GM21717 (cell line): ENCODE data around the gene PTPN14.

Experiments used
- ATAC-seq: cut with Tn5 transposase; IDR thresholded peaks from one replicate; pipeline ENCODE4 v1.9.1; 2021; ENCODE audit warnings: mild to moderate bottlenecking, moderate library complexity; ENCODE audit not compliant: unreplicated experiment

The PTPN14 gene

DNA sequence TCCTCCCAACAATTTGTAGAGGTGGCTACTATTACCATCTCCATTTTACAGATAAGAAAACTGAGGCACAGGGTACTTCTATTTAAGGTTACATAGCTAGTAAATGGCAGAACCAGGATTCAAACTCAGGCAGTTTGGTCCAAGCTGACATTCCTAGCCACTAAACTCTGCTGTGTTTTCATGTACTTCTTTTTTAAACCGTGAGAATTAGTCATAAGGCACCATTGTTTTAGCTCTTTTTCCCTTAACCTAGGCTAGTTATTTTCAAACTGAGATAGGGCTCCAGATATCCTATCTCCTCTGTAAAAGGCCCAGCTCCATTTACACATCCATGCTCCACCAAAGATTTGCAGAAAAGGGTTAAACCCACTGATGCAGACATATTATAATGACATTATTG lies 92.9 kb downstream of the PTPN14 start:
- ATAC-seq: no peak

DNA sequence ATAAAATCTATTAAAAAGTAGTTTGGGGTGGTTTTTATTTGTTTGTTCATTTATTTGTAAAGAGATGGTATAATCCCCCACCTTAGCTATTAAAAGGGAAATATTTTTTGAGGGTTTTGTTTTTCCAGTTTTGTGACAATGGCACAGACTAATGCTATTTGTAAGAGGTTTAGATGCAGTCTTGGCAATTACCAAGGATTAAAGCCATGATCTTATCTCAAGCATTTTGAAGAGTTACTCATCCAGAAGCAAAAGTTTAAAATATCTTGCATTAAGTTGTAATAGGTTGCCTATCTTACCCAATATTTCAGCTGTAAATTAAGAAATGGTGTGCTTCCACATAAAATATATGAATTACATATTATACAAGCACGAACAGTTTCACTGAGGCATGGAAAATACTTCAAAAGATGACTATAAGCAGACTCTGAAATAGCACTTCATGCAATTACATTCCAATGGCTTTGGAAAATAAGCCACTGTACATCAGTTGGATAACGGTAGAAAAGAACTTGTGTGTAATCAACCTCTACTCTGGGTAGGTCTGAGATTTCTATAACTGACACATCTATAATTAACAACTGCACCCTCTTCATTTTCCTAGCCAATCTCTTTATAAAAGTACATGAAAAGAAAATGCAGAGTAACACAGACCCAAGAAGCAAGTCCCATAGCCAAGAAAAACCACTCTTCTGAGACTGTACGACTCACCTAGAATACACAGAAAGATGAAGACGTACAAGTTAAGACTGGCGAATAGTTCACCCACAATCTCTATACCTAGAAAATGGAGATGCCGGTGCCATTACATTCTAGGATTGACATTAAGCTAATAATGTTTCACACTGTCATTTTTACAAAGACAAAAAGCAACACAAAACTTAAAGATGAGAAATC lies 95.2 kb downstream of the PTPN14 start:
- no peak for ATAC-seq

DNA sequence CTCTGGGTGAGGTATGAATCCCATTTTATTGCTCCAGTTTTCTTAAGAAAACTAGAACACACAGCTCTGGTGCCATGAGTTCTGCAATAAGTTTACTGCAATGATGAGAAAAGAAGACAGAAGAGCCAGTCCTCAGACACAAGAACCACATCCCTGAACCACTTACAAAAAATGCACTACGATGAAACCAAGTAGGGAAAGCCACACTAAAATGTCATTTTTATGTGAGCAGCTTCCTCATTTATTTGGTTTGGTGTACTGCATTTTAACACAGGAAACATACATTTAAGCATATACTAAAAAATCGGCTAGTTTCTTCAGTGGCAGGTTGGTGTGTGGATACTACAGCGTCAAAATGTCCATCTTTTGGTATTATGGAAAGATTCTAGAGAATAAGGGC lies 95.9 kb downstream of the PTPN14 start:
- ATAC-seq: no peak

DNA sequence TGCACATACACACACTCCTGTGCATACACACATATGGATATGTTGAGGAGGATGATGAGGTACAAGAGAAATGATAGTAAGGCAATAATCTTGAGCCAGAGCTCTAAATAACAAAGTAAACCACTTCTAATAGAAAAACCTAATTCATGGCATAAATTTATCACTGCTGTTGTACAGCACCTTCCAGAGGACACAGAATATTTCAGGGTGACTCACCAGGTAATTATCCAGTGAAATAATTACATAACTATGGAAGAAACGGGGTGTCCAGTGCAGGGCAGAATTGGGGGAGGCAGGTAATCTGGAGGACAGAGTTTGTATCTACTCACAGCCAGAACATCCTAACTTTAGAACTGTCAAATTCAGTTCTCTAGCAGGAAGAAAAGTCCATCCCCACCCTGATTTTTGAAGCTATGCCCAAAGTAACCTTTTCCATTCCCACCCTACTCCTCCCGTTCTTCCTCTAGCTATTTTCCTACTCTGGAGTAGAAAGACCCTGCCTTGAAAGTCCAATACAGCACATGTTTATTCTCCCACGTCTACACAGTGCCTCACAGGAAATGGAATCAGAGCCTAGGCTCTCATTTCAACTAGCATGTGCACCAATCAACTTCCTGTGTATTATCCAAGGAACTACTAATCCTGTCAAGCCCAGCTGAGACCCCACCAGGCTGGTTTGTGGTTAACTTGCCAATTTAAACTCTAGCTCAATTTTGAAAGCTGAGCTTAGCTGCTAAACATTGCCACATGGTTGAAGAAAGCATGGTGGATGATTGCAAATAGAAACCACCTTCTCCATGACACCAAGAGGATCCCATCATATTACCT lies 96.6 kb downstream of the PTPN14 start:
- no peak for ATAC-seq

DNA sequence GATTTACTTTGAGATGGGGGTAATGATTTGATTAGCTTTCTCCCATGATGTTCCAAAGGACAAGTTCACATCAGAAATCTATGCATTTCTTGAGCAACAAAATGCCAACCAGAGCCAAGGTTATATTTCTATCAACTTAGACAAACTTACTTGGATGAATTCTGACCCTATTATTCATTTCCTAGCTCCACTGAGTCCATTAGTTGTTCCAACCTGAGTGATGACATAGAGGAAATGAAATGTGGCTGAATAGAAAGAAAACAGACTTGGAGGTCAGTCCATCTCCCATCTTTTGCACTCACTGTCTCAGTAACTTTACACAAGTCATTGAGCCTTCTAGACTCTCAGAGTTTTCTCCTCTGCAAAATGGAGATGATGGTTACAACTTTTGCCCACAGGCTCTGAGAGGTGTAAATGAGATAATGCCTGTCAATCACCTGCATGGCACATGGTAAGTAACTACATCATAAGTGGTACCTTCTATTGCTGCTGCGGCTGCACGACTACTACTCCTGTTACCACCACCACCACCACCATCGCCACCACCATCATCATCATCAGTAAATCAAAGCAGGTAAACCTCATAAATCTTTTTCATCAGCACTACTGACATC lies 98.2 kb downstream of the PTPN14 start:
- no peak for ATAC-seq

DNA sequence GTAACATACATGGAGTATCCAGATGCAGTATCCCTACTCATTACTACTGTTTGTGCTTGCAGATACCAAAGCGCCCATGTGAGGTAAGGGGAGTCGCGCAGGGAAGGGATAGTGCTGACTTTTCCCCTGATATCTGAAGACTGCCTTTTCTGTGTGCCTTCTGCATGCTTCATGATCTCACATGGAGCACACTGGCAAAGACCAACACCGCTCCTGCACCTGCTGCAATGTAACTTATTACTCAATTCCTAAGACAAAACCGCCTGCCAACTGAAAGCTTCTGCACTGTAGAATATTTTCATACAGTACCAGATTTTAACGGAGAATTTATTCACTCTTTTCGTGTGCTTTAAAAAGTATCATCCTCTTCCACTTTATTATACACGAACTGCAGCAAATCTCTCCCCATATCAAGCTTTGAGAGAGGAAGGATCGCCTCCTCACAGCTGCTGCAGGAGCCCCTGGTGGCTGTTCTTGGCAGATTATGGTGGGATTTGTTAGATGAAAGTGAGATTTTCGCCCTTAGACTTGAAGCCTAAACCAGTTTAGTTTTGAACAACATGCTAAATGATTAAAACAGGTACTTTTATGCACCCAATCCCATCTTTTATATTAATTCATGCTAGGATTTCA lies 99.1 kb downstream of the PTPN14 start:
- no peak for ATAC-seq

DNA sequence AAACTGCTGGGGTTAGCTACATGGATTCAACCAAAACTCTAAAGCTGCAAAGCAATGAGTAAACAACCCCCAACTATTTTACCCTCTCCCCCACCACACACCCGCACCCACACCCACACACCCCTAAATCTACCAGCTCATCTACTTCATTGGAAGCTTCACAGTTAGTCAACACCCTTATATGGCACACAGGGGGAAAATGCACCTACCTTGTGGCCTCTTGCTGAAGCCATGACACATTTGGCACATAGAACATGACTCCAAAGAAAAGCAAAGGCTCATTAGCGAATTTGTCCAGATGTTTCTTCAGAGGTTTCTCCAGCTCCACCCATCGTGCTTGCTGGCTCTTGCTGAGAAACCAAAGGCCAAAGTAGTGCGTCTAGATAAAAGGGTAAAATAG lies 99.8 kb downstream of the PTPN14 start:
- ATAC-seq: no peak

DNA sequence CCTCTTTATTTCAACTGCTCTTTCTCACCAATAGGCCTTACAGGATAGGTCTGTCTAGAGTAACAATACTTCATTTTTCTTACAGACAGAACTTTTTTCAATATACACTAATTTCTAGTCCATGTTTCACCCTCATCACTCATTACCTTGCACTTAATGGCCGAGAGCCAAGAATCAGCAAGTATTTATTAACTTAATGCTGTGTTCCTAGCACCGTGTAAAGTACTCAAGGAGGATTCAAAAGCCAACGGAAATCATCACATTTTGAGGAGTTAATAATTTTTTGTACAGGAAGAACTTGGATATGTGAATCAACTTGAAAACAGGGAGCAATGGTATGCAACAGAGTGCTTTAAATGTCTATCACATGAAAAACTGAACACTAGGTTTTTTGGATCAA lies 102.0 kb downstream of the PTPN14 start:
- ATAC-seq: no peak

DNA sequence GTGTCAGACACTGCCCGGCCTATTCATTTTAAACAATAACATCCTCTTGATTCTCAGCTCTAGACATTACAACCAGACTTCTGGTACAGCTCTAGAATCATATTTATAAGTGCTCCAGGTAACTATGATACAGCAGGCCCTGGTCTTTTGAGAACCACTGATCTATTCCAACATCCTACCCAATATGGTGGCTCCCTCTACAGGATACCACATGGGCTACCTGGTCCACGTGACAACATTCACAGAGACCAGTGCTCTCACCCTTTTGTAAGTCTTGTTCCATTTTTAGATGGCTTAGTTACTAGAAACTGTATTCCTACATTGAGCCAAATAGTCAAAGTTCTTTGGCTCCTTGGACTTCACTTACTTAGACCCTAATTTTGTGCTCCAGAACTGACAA lies 102.9 kb downstream of the PTPN14 start:
- ATAC-seq: no peak

DNA sequence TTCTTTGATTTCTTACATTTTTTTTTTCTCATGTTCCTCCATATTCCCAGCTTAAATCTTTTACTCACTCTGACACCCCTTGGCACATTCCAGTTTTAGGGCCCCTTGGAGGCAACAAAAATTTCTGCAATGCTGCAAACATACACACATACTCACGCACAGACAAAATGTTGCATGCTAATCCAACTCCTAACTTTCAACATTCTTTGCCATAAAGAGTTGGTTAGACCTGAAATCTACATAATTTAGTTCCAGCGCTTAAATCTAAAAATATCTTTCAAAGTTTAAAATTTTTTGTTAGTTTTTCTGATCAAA lies 103.9 kb downstream of the PTPN14 start:
- no peak for ATAC-seq

DNA sequence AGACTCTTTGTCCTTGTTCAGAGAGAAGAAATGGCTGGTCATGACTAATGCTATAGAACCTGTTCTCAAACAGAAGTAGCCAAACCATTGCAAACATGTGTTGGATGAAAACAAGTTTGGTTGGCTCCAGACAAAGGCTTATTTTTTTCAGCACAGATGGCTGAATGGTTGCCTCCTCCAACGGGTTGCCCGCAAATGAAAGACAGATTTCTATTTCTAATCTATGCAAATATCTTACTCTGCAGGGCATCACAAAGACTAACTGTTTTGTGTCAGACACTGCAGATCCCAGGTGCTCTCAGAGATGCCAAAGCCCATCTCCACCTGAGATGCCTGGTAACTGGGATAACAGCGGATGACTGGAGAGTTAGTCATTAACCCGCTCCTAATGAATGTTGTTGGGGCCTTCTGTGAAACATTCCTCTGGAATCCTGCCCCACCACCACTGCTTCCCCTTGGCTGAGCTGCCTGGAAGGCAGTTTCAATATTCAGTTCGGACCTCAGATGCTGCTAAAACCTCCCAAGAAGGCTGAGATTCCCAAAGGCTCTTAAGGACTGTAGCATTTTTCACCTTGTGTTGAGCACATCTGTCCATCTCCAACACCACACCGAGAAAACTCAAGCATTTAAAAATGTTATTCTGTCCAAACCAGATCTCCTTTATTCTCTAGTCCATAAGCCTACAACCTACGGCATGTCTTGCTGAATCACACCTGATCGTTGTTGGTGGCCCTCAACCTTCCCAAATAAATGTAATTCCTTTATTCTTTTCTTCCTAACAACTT lies 104.4 kb downstream of the PTPN14 start:
- ATAC-seq: peak; percentile 78

DNA sequence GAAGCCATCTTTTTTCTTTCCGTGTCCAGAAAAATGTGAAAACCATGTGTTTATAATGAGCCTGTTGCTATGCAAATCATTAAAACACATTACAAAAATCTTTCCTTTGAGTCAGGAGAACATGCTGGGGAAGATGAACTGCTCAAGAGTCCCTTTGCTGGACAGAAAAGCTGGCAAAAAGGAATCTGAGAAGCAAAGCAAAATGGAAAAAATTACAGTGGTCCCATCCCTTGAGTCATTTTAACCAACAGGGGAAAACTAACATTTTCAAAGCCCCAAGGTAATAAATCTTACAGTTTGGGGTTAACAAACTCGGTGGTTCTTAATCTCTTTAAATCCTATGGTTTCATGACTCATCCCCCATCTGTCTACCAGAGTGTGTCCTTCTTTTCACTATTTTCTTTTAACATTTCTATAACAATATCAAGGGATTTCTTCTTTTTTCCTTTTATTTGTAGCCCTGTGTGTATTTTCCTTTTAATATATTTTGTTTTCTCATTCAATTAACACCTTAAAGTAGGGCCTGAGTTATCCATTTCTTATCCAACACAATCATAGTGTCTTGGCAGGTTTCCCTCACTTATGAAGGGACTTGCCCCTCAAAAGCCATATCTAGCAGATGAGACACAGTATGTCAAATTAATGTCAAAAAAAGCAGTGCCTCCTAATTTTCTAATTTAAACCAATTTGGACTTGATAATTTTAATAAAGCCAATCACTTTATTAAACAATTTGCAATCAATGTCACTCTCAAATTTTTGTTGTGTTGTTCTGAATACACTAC lies 105.4 kb downstream of the PTPN14 start:
- no peak for ATAC-seq

DNA sequence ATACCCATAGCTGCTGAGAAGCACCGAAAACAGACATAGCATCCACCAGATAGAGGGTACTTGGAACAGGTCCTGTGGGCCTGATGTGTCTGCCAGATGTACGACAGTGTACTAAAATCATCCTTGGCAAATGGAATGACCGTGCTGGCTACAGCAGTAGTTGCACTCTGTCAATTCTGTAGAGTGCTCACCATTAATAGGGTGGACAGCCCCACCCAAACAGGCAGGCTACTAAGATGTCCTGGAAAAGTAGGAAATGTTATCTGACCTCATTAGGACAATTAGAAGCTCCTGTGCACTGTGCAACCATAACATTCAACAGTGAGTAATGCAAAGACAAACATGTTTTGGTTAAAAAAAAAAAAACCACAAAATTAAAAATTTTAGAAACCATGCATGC lies 106.2 kb downstream of the PTPN14 start:
- ATAC-seq: no peak

DNA sequence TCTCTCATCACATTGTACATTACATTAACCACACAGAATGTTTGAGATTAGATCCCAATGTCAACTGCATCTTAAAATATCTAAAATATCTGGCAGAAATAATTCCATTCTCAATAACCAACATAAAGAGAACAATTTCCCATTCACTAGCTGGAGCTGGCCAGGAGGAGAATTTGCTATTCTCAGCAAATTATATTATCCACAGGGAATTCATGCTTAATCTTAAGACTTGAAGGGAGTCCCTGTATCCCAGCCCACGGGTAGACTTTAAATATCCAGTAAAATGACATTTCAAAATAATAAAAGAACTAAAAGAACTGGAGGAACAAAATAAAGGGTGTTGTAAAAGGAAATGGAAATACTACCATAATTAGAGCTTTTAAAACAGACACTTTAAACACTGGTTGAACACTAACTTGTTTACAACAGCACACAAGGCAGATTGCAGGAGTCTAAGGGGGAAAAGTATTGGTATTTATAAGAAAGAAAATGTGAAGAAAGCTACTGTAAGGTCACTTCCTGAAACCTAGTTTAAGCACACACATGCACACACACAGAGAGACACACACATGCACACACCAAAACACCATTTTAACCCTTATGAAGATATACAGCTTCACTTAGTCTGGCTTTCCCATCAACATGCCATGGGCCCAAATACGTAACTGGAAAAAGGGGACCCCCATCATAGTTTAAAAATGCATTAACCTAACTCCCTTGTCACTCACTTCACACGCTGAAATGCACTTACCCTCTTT lies 107.0 kb downstream of the PTPN14 start:
- no peak for ATAC-seq

DNA sequence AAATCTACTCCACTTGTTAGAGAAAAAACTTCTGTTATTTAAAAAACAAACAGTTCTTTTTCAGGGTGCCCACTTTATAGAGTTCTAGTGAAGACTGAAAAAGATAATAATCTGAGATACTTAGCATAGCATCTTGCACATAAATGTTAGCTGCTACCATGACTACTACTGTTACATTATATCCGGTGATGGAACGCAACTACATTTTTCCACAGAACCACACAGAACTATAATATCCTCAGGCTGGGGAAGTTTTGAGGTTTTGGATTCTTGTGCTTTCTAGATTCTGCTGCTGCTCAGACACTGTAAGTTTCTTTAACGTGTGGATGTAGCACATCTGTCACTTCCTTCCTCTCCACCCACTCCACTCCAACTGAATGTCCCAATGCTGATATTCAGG lies 110.3 kb downstream of the PTPN14 start:
- no peak for ATAC-seq

DNA sequence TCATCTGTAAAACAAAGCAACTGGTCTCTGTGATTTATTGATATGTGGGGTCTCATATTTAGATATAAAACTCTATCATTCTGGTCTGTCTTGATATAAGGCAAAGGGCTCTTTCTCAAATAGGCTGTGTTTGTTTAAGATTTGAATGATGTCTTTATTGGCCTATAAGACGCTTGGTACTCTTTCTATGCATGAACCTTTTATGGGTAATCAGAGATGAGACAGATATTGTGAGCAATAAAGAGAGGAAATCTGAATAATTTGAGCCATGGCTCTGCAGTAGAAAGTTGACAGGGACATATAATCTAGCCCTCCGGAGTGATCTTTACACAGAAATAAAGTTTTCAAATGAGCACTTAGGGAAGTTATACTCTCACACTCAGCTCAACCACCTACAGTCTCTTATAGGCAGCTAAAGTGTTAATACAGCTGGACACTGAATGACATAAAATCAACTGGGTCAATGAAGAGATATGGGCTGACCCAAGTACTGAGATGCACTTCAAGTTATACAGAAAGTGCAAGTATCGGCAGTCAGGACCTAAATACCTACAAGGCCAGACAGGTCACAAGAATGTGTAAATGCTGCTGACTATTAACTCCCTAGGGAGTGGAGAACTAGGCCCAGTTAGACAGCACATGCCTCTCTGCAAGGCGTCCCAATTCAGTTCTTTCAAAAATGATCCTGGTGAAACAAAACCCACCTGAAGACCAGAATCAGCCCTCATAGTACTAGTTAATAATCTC lies 111.0 kb downstream of the PTPN14 start:
- no peak for ATAC-seq

DNA sequence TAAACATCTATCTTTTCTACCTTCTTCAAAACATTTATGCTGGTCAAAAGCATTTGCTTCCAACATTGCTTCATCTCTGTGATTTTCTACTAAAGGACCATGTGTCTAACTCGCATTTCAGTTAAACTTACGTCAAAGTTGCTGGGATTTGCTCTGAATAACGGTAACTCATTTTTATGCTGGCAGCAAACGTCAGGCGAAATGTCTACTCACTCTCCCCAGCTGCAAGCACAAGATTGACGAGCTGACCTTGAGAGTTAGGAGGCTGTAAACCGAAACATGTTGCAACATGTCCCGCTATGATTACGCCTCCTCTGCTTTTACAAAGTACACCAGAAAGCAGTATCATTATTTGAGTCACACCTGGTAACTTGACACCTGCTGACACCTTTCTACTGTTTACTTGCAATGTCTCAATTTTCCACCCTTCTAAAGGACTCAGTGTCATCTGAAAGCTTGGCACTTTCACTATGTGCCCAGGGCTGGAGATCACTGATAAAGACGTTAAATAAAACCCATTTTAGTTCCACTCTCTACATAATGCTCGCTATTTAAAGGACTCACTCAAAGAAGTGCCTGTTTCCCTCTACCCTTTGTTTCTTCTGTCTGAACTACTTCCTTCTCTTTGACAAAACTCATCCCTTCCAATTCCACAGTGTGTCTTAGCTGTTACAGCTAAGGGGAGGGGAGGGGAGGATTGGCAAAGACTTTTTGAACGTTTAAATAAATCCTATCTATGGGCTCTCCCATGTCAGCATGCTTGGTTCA lies 111.9 kb downstream of the PTPN14 start:
- peak; percentile 94 for ATAC-seq

DNA sequence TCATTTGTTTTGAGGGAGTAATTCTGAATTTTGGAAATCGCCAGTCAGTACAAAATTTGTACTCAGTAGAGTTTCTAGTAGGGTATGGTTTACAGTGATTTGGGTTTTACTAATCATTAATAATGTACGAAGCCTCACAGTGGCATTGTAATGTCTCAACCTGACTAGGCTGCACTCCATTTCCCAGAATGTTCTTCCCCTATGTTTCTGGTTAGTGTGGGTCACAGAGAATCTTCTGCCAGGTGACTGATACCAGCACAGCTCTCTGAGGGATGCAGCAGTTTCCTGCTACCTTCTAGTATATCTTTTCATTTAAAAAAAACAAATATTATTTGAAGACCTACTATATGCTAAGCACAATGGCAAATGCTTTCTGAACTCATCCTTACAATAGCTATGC lies 112.9 kb downstream of the PTPN14 start:
- ATAC-seq: peak; percentile 44
